ENCODE results near the gene LMF1. TPM values are rescaled to one million over a fixed set of nuclear protein-coding genes. Genes with fewer than 3 reads are reported as not detected.

LMF1 gene
- total and polyA plus RNA-seq, 9 of the 15 experiments (the other 6 are each of a cell fraction or from before 2014, with no cell fraction given): 0.11 to 1.6 (median 0.55) TPM; not detected in 1

GRCh38 chr16:868846-869822 lies 101.7 kb downstream of the LMF1 start (continued):
- TF ChIP-seq PML (IDR thresholded peaks at IDR 0.05; ENCODE audit: low read length): no peak
- TF ChIP-seq, protein P1, sequence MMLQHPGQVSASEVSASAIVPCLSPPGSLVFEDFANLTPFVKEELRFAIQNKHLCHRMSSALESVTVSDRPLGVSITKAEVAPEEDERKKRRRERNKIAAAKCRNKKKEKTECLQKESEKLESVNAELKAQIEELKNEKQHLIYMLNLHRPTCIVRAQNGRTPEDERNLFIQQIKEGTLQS (IDR thresholded peaks at IDR 0.05): no peak
- TF ChIP-seq, protein P1 (CRISPR knock-in tag; conservative IDR thresholded peaks at IDR 0.05): no peak
- no peak for TF ChIP-seq KAT8 (IDR thresholded peaks at IDR 0.05; ENCODE audit: low read depth)
- TF ChIP-seq NCOA4 (IDR thresholded peaks at IDR 0.05; ENCODE audit: partially characterized antibody): no peak
- no peak for TF ChIP-seq ZNF311 (CRISPR knock-in tag; IDR thresholded peaks at IDR 0.05)

DNA sequence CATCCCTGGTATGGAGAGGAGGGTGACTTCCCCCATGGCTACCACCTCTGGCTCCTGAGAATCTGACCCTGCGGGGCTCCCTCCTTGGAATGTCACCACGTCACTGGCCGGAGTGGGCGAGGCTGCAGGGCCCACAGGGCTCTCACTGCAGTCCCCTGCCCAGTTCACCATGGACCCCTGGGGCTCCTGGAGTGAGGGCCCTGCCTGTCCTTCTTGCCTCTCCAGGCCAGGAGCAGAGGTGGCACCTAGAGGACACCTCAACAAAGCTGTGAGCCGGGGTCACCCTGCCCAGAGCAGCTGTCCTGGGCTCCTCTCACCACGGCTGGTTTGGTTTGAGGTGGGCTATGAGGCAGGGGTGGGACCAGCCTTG lies 102.4 kb downstream of the LMF1 start:
- no peaks in the 10 kb centered on the region for H3K9me3 ChIP-seq (replicated peaks; ENCODE audit: control insufficient read depth, insufficient read depth, low read depth, low read length)
- H3K9me1 ChIP-seq (ENCODE audit: control insufficient read depth, insufficient read depth, low read length): peaks cover 3% of the 10 kb centered on the region
- peaks cover 19% of the 10 kb centered on the region; the same call in 1 of the 2 replicates for H4K20me1 ChIP-seq (replicated peaks; ENCODE audit: control insufficient read depth, insufficient read depth, low read length)
- no peak overlapping the region for H2AFZ ChIP-seq (ENCODE audit: low read depth, low read length)
- 3% methylated on average over 5 of the region's 6 CpGs for WGBS (ENCODE audit: insufficient coverage, low coverage, missing lambda C conversion rate)
- H3K36me3 ChIP-seq (ENCODE audit: control insufficient read depth, insufficient read depth, low read length): no peaks in the 10 kb centered on the region
- CTCF ChIA-PET (ENCODE audit: low intra/inter-chr PET ratio): no interaction called here
- no peak overlapping the region for H3K9ac ChIP-seq (ENCODE audit: insufficient read depth in 1 of 2, low read depth in 2 of 2, low read length in 2 of 2)
- H3K4me1 ChIP-seq (replicated peaks in 1 of 2; ENCODE audit: control insufficient read depth in 2 of 2, insufficient read depth in 2 of 2, low read length in 2 of 2): peaks cover 0 to 35% of the 10 kb centered on the region in 2 experiments; a peak in 1 of 5 replicates
- POLR2A ChIA-PET: no interaction called here
- H3K27me3 ChIP-seq (ENCODE audit: control insufficient read depth in 2 of 2, insufficient read depth in 2 of 2, low read length in 2 of 2): peaks cover 41 to 71% of the 10 kb centered on the region in 2 experiments
- H3K27ac ChIP-seq (ENCODE audit: extremely low read depth, low read depth, low read length): no peak overlapping the region
- no peaks in the 10 kb centered on the region for H3K79me2 ChIP-seq (ENCODE audit: control insufficient read depth, insufficient read depth, low read length)
- no TSS peak for BruUV-seq (replicated peaks)
- DNase-seq (ENCODE audit: extremely low read depth in 1 of 4, low spot score in 3 of 4): no peak
- TF ChIP-seq TGIF2 (CRISPR knock-in tag; IDR thresholded peaks at IDR 0.05) (no peak), ZNF146 (CRISPR knock-in tag; IDR thresholded peaks at IDR 0.05; ENCODE audit: unreplicated experiment) (no peak), SP2 (IDR thresholded peaks at IDR 0.05; ENCODE audit: extremely low read depth, low read depth, low read length, poor library complexity, severe bottlenecking) (no peak), CXXC5 (CRISPR knock-in tag; IDR thresholded peaks at IDR 0.05) (no peak), FOXO4 (CRISPR knock-in tag; IDR thresholded peaks at IDR 0.05) (no peak), ZFP1 (CRISPR knock-in tag; IDR thresholded peaks at IDR 0.05) (no peak), HNRNPH1 (optimal IDR thresholded peaks at IDR 0.05; ENCODE audit: low read depth, low read length) (no peak), RFX5 (IDR thresholded peaks at IDR 0.05; ENCODE audit: low read depth, low read length) (no peak), WHSC1 (IDR thresholded peaks at IDR 0.05; ENCODE audit: low read length) (no peak), ZNF436 (CRISPR knock-in tag; IDR thresholded peaks at IDR 0.05) (no peak), RHOXF2B (CRISPR knock-in tag; conservative IDR thresholded peaks at IDR 0.05) (no peak), DACH1 (IDR thresholded peaks at IDR 0.05; ENCODE audit: partially characterized antibody) (no peak)
- TF ChIP-seq, protein P2, sequence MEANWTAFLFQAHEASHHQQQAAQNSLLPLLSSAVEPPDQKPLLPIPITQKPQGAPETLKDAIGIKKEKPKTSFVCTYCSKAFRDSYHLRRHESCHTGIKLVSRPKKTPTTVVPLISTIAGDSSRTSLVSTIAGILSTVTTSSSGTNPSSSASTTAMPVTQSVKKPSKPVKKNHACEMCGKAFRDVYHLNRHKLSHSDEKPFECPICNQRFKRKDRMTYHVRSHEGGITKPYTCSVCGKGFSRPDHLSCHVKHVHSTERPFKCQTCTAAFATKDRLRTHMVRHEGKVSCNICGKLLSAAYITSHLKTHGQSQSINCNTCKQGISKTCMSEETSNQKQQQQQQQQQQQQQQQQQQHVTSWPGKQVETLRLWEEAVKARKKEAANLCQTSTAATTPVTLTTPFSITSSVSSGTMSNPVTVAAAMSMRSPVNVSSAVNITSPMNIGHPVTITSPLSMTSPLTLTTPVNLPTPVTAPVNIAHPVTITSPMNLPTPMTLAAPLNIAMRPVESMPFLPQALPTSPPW (CRISPR knock-in tag; IDR thresholded peaks at IDR 0.05): no peak
- FAIRE-seq: no peak
- no peak overlapping the region for H3K4me2 ChIP-seq (ENCODE audit: insufficient read depth, low read length)
- intact Hi-C loops (cut with micrococcal nuclease): no loop called here
- no peak overlapping the region for H3K4me3 ChIP-seq
- in situ Hi-C loops (cut with MboI): no loop called here
- no peak for ATAC-seq

Measured in K562 (cell line).